T-helper 1 cell treated with Interleukin-12 subunit alpha and Interleukin-12 subunit beta and Interleukin-4 antibody, amounts not matched to agents 30 ng/mL and 1 ng/mL, for 36 hours (primary cell): ENCODE measurements around the gene ZDHHC14. TPM values are rescaled to one million over a fixed set of nuclear protein-coding genes. Genes with fewer than 3 reads are reported as not detected.
"Not testable (repeated sequence)": the region's sequence is repeated elsewhere in the genome, so short reads cannot be mapped to it uniquely, and the experiment has no call there.

Experiments used
- intact Hi-C: fragments of 100-400 bp; cut with micrococcal nuclease; formaldehyde crosslinking; loops from one replicate; pipeline ENCODE4 v1.15.1; 2024
- total RNA-seq: library from RNA; stranded (reverse); gene quantifications from 2 replicates; pipeline ENCODE4 v1.2.3, GENCODE V29; 2022

The ZDHHC14 gene
- total RNA-seq, 1 donor from 2014 or later, result 18.3 TPM

DNA sequence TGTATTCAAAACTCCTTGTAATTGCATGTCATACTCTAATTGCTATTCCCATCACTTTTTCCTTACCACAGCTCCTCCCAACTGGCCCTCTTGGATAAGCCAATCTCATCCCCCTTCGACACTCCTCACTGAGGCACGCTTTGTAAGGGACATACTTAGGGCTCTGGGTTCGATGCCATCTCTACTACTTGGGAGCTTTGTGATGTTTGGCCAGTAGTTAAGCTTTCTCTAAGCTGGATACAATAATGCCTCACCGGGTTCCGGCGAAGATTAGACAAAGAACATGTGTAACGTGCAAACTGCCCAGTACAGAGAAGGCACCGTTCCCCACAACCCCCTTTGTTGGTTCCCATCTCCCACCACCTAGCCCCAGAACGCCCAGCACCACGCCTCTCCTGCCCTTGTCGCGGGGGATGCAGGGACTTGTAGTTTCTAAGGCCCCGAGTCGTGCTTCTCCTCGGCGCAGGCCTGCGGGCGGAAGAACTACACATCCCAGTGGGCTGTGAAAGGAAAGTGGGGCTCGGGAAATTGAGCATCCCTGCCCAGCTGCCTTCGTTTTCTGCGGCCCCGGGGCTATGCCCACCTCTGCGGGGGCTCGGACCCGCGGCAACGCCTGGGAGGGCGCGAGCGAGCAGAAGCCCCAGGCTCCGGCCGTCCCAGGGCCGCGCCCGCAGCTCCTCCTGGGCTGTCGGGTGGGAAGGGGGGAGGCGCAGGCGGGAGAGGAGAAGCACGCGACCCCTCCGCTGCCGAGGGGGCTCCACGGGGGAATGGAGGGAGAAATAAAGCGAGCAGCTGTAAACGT is 1.1 kb upstream of the ZDHHC14 start:
- intact Hi-C loops, result loop anchor here (1.0 to 5.0 kb wide), 18 partner anchors 11 to 1662 kb away; partner anchors contain the start of genes ARID1B, DYNLT1, GTF2H5 and SERAC1

DNA sequence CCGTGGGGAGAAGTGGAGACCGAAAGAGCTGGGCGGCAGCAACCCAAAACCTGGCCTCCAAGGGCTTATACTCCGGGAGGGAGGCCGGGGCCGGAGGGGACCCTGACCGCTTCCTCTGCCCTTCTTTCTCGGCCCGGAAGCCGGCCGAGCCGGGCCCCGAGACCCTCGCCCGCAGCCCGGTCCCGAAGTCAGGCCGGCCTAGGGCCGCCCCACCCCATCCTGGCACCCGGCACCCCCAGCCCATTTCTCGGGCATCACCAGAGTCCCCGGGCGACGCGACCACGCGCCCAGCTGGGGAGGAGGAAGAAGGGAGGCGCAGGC is 572 bp upstream of the ZDHHC14 start:
- intact Hi-C loops, result loop anchor here (1.0 to 5.0 kb wide), 18 partner anchors 11 to 1662 kb away; partner anchors contain the start of genes ARID1B, DYNLT1, GTF2H5 and SERAC1

DNA sequence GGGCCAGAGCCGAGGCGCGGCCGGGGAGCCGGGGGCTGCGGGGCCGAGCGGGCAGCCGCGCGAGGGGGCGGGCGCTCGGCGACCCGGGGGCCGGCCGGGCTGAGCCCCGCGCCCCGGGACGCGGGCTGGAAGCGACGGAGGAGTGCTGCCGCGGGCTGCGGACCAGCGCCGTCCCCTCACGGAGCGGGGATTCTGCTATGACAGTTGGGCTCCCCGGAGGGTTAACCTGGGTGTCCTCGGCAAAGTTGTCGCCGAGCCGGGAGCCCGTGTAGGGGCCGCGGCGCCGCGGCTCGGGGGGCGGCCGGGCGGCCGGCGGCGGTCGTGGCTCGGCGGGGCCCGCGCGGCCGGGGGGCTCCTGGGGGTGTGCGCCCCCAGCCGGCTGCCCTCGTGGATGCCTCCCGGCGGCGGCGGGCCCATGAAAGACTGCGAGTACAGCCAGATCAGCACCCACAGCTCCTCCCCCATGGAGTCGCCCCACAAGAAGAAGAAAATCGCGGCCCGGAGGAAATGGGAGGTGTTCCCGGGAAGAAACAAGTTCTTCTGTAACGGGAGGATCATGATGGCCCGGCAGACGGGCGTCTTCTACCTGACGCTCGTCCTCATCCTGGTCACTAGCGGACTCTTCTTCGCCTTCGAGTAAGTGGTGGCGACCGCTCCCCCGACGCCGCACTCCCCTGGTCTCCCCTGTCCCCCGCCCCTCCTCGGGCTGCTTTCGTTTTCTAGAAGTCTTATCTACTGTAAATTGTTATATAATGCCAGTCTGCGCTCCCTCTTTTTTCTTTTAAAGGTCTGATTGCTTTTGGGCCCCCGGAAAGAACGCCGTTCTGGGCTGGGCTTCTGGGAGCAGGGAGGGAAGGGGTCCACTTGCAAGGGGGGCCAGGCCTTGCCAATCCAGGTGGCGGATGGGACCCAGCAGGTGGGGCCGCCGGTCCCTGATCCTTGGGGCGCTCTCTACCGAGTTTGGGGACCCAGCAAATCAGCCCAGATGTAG is 936 bp downstream of the ZDHHC14 start:
- intact Hi-C loops, result loop anchor here (1.0 to 5.0 kb wide), 14 partner anchors 47 to 1260 kb away; partner anchors contain the start of genes ARID1B, DYNLT1, GTF2H5 and SERAC1

DNA sequence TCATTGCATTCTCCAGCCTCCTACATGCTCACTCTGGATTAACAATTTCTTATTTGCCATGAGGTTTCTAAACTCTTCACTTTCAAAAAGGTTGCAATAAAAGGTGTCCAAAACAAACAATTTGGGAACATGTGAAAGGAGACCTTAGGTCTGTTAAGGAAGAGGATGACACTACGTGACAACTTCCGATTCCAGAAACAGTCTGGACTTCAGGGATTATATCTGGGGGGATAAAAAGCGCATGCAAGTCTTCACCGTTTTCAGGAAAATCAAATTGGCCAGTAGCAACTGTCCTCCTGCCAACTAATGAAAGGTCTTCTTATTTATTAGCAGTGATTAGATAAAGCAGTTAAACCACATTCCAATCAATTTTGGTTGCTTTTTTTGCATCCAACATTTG is 1.8 kb downstream of the ZDHHC14 start:
- intact Hi-C loops, result loop anchor here (1.0 to 5.0 kb wide), 7 partner anchors 46 to 1259 kb away; partner anchors contain the start of gene DYNLT1

DNA sequence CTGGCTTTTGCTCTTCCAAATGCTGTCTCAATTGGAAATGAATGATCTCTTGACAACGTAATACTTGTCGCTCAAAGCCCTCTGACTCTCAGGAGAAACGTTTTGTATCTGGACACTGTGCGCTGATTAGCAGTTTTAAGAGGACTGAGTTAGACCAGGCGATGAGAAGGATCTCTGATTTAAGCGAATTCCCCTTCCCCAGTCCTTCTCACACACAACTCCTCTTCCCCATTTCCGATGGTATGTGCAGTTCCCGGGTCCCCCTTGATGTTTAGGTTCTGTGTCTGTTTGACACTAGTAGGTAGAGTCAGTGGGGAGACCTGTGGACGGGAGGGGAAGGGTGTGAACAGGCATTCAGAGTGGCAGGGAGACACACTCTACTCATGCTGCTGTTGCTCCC is 2.5 kb downstream of the ZDHHC14 start:
- intact Hi-C loops, result loop anchor here (2.0 to 5.0 kb wide), 4 partner anchors 45 to 1259 kb away; partner anchors contain the start of gene DYNLT1

DNA sequence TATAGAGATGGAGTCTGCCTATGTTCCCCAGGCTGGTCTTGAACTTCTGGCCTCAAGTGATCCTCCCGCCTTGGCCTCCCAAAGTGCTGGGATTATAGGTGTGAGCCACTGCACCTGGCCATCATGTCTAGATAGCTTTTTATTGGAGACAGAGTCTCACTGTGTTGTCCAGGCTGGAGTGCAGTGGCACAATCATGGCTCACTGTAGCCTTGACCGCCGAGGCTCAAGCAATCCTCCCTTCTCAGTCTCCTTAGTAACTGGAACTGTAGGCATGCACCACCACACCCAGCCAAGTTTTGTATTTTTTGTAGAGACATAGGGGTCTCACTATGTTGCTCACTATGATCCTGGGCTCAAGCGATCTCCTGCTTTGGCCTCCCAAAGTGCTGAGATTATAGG is 4.0 kb downstream of the ZDHHC14 start:
- intact Hi-C loops, result loop anchor here (5.0 kb wide), 3 partner anchors 502 to 1257 kb away; partner anchors contain the start of gene DYNLT1

DNA sequence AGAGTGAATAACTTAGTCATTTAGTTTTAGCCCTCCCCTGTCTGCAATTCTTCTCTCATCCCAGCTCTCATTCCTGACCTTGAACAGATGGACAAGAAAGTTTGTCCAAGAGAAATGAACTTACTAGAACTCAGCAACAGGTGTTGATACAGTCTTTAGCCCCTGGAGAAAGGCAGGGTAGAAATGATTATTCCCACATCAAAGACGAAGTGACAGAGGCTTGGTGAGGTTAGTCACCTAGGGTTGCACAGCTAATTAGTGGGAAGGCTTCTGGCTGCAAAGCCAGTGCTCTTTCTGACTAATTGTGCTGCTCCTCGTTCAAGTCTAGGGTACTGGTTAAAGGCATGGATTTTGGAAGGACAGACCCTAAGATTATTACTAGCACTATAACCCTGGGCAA is 4.5 kb downstream of the ZDHHC14 start:
- intact Hi-C loops, result no loop called here

DNA sequence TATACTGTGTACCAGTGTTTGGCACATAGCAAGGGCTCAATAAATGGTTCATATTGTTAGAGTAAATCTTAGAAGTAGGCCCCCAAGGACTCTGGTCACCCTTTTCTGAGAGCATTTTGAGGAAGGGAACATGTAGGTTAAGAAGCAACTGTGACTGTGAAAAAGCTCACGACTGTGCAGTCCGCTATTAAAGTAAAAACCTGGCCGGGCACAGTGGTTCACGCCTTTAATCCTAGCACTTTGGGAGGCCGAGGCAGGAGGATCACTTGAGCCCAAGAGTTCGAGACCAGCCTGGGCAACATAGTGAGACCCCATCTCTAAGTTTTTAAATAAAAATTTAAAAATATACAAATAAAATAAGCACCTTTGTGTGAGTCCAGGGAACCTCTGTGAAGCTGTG is 5.0 kb downstream of the ZDHHC14 start:
- intact Hi-C loops, result no loop called here

DNA sequence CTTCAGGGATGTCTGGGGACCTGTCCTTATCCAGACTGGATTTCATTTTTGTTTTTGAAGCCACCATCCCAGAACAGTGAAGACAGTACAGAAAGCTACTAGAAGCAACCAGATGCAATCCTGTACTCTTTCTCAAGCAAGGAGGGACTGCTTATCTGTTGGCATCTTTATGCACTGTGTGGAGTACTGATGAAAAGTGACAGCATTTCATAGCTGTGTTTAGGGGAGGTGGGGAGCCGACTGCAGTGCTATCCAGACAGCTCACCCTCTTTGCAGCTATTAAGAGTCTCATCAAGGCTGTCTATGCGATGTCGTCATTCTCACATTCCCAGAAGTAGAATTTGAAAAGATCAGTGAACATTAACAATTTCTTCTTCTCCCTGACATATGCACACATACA is 5.5 kb downstream of the ZDHHC14 start:
- intact Hi-C loops, result no loop called here

DNA sequence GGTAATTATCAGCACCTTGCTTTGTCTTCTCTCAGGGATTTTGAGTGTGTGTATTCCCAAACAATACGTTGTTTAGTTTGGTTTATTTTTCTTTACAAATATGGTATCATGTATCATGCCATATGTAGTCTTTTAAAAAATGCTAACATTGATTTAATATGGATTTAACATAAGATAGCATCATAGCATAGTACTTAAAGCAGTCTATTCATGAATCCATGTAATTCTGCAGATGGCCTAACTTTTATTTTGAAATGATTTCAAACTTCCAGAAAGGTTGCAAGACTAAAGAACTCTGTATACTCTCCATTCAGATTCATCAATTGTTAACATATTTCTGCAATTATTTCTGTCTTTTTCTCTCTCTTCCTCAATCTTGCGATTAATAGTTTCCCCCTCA is 7.9 kb downstream of the ZDHHC14 start:
- intact Hi-C loops, result no loop called here

DNA sequence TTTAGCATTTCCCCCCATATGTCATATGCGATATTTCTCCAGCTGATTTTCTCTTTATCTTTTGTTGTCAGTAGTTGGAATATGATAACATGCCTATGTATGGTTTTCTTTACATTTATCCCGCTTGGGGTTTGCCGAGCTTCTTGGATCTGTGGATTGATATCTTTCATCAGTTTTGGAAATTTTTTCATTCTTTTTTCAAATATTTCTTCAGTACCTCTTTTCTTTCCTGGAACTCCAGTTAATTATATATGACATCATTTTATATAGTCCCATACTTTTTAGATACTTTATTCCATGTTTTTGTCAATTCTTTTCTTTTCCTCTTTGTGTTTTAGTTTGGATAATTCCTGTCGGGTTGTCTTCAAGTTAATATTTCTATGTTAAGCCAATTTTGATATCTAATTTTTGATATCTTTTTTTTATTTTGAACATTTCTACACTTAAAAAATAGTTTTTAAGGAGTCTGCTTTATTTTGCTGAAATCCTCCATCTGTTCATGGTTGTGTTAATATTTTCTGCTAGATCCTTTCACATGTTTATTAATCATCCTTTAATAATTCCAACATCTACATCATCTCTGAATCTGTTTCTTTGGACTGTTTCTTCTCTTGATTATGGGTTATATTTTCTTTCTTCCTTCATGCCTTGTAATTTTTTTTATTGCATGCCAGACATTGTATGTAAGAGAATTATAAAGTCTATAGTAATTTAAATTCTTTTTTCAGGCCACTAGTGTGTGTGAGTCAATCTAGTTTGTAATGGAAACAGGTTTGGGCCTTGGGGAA is 9.5 kb downstream of the ZDHHC14 start:
- intact Hi-C loops, result no loop called here

DNA sequence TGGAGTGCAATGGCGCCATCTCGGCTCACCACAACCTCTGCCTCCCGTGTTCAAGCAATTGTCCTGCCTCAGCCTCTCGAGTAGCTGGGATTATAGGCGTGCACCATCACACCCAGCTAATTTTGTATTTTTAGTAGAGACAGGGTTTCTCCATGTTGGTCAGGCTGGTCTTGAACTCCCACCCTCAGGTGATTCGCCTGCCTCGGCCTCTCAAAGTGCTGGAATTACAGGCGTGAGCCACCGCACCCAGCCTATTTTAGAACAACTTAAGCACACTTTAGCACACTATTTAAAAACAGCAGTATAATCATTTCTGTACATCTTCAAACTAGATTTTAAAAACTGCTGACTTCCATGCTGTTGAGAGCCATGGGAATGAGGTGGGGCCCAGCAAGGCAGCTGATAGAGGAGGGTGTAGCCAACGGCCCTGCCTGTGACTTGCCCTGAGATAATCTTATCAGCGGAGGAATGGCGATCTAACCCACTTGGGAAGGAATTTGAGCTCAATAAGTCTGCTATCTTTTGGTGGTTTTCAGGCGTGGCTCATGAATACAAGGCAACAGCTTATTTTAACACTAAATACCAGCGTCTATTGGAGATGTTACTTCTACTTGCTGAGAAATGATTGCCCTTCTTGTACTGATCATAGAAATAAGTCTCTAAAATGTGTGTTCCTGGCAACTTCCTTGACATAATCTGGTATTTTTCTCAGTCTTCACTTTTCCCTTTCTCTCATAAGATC is 12.1 kb downstream of the ZDHHC14 start:
- intact Hi-C loops, result no loop called here

DNA sequence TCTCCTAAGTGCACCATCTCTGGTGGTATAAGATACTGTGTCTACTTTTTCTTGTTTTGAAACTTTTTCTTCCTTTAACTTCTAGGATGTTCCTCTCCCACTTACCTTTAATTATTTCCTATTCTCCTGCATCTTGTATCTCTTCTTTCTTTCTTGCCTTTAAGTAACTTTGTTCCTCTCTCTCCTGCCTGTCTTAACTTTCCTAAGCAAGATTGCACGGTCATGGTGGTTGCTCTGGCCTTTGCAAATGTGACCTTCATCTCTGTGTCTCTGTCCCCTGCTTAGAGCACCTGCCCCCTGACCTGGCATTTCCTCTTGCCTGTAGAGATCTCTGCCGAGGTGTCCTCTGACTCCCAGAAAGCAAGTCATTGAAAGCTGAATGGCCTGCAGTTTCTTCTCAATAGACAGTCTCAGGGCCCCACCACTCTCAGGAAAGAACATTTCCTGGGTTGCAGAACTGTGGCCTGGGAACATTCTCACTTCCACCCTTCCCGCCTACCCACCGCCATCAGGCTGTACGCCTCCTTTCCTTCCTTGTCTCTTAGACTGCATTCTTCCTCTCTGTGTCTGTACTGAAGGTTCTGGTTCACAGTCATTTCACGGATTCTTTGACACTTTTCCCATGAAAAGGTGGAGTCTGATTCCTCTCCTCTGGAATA is 12.8 kb downstream of the ZDHHC14 start:
- intact Hi-C loops, result no loop called here

DNA sequence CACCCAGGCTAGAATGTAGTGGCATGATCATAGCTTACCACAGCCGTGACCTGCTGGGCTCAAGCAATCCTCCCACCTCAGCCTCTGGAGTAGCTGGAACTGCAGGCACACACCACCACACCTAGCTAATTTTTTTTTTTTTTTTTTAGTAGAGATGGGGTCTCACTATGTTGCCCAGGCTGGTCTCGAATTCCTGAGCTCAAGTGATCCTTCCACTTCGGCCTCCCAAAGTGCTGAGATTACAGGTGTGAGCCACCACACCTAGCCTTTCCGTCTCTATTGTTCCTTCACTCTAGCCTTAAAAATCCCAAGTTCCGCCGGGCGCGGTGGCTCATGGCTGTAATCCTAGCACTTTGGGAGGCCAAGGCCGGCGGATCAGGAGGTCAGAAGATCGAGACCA is 14.2 kb downstream of the ZDHHC14 start:
- intact Hi-C loops, result not testable (repeated sequence)

DNA sequence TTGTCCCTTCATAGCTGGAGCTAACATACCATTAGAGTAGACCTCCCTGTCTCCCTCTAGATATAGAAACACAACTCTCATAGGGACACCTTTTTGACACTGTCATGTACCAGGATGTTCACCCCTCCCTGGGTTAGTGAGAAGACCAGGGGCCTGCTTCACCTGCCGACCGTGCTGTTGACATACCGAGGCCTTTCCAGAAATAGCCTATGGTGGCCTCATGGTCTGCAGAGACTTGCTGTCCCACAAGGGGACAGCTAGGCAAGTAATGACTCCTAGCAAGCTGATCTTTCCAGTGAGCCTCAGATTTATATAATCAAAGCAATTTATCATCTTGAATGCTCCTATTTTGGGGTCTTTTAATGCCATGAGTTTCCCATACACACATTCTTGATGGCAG is 15.0 kb downstream of the ZDHHC14 start:
- intact Hi-C loops, result no loop called here

DNA sequence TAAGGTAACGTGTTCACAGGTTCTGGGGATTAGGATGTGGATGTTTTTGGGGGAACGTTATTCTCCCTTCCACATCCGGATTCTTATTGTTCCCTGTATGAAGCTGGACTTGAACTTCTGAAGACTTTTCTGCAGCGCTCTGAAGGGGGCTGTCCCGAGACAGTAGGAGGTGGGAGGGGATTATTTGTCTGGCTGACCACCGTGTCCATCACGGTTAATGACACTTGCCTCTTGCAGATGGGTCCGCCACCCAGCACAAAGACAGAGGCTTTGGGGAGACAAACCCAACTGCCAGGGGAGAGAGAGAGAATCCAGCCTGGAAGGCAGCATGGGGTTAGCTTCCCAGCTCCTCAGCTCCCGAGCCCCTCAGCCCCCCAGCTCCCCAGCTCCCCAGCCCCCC is 16.7 kb downstream of the ZDHHC14 start:
- intact Hi-C loops, result no loop called here

DNA sequence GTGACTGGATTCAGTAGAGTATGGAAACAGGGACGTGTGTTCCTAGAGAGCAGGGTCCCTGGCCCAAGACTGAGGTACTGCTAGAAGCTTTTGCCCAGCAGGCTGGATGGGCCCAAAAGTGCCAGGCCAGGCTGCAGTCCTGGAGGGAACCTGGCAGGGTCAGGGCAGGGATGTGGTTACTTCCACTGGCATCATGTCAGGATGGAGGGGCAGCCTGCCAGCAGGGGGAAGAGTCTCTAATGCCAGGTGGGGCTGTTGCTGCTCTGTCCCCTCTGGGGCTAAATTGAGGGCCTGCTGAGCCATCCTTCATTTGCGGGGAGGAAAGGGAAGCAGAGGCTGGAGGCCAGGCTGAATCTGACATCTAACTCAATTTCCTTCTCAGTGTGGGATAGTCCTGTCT is 17.2 kb downstream of the ZDHHC14 start:
- intact Hi-C loops, result no loop called here

DNA sequence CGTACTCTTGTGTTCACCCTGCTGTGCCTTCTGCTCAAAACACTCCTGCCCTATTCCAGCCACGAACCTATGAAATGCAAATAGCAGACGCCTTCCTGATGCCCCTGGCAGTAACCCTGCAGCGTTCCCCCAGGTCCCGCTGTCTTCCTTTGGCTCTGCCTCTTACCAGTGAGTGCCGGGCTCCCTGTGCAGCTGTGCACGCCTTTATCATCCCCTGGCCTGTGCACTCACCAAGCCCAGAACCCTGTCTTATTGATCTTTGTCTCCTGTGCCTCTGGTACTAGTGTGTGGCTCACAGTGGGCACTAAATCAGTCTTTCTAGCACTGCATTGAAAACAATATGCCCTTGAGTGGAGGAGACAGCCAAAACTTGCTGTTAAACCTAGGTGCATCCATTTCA is 19.7 kb downstream of the ZDHHC14 start:
- intact Hi-C loops, result no loop called here

DNA sequence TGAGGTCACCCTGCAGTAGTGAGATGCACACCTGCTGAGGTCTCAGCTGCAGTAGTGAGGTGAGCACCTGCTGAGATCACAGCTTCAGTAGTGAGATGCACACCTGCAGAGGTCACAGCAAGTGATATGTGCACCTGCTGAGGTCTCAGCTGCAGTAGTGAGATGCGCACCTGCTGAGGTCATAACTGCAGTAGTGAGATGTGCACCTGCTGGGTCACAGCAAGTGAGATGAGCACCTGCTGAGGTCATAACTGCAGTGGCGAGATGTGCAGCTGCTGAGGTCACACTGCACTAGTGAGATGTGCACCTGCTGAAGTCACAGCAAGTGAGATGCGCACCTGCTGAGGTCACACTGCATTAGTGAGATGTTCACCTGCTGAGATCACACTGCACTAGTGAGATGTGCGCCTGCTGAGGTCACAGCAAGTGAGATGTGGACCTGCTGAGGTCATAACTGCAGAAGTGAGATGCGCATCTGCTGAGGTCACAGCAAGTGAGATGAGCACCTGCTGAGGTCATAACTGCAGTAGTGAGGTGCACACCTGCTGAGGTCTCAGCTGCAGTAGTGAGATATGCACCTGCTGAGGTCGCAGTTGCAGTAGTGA is 20.8 kb downstream of the ZDHHC14 start:
- intact Hi-C loops, result no loop called here
